ENCODE measurements around the gene AURKAIP1. TPM values are rescaled to one million over a fixed set of nuclear protein-coding genes. Genes with fewer than 3 reads are reported as not detected.

The AURKAIP1 gene
- total and polyA plus RNA-seq, 2 of the 13 experiments (the other 11 are each of a cell fraction or from before 2014, with no cell fraction given) = 69.5 to 175 TPM

DNA sequence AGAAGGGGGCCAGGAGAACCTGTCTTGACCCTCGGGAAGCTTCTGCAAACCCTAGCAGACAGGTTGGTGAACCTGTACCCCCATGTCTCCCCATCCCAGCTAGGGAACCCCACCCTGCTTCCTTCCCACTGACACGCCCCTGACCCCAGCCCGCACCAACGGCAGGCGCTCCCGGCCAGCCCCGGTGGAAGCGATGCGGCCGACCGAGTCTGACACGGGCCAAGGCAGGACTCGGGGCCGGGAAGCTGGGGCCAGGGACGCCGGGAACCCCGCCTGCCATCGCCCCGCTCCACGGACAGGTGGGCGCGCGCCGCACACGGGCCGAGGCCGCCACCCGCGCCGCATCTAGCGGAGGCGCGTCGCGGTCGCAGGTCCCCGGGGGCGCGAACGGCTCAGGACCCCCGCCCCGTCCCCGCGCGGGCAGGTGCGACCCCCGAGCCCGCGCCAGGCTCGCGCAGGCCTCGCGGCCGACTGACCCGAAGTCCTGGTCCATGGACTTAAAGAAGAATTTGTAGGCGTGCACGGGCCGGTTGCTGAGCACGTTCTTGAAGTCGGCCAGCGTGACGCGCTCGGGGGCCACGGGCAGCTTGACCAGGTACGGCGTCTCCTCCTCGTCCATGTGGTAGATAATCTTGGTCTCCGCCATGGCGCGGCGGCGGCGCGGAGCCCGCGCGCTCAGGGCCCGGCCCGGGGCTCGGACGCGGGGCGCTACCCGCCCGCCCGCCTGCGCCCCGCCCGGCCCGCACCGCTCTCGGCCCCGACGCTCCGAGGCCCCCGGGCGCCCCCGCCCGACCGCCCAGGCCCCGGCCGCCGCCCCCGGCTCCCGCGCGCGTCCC, 26.4 kb downstream of the AURKAIP1 start (continued):
- no peak for TF ChIP-seq FUBP1 (CRISPR knock-in tag; IDR thresholded peaks at IDR 0.05; ENCODE audit: borderline replicate concordance)
- peak; percentile 20; the same call in 1 of the 2 replicates for TF ChIP-seq EEA1 (CRISPR knock-in tag; IDR thresholded peaks at IDR 0.05; ENCODE audit: borderline replicate concordance)
- TF ChIP-seq MTA1 (CRISPR knock-in tag; IDR thresholded peaks at IDR 0.05; ENCODE audit: borderline replicate concordance) = peak; percentile 7; the same call in 1 of the 2 replicates
- TF ChIP-seq ZNF367 (CRISPR knock-in tag; IDR thresholded peaks at IDR 0.05; ENCODE audit: borderline replicate concordance) = peak; percentile 43; the same call in 1 of the 2 replicates
- no peak for TF ChIP-seq RBM22 (optimal IDR thresholded peaks at IDR 0.05; ENCODE audit: low read length)
- TF ChIP-seq ZFY (CRISPR knock-in tag; IDR thresholded peaks at IDR 0.05) = 0 out of 2 replicates have a peak, but pooled peaks have one; percentile 10
- no peak for TF ChIP-seq ZSCAN21 (CRISPR knock-in tag; IDR thresholded peaks at IDR 0.05; ENCODE audit: borderline replicate concordance)

DNA sequence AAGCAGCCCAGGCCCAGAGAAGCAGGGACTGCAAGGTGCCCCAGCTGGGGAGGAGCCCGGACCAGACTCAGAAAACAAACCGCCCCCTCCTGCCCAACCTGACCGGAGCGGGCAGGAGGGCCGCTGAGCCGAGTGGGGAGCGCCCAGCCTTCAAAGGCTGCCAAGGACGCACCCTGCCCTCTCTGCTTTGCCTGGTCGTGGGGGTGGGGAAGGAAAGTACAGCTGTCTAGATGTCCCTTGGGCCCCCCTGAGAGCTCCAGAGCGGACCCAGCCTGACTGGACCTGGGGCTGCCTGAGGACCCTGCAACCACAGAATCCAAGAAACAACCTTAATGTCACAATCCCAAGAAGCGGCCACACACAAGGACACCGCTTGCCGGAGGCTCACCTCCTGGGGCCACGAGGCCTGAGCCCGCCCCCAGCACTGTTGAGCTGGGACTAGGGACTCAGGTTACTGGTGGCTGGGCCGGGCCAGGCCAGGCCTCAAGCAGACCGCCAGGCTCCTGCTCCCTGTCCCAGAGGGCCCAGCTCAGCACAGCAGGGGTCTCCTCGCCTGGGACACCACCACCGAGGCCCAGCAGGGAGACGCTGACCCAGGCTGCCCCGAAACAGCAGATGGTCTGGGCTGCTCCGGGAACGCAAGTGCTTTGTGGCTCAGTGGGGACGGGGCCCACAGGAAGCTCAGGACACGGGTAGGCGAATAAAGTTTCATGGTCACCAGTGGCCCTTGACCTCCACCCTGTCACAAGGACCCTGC, 27.2 kb downstream of the AURKAIP1 start:
- Histone ChIP-seq H3K36me3 (replicated peaks in 1 of 2; ENCODE audit: control insufficient read depth in 1 of 2, insufficient read depth in 2 of 2, low read length in 2 of 2) (no peaks in the 10 kb centered on the region), H3K9ac (ENCODE audit: insufficient read depth, low read depth, low read length) (peak overlapping the region; percentile 91), H3K9me3 (ENCODE audit: low read length) (no peaks in the 10 kb centered on the region), H3K27ac (ENCODE audit: extremely low read length, insufficient read depth, low read length) (peak overlapping the region; percentile 82), H3K4me3 (replicated peaks in 1 of 3; ENCODE audit: insufficient read depth in 1 of 3, low read depth in 2 of 3, low read length in 3 of 3) (peak overlapping the region; percentile 79 to 89 (median 85)), H3K27me3 (ENCODE audit: control insufficient read depth in 1 of 2, insufficient read depth in 2 of 2, low read length in 2 of 2) (no peaks in the 10 kb centered on the region), H3K4me2 (ENCODE audit: low read depth, low read length) (peak overlapping the region; percentile 91), H3K79me2 (ENCODE audit: insufficient read depth, low read length) (peaks cover 48% of the 10 kb centered on the region), H2AFZ (ENCODE audit: low read length) (no peak overlapping the region), H3K4me1 (ENCODE audit: insufficient read depth, low read length) (peaks cover 58% of the 10 kb centered on the region), H4K20me1 (ENCODE audit: insufficient read depth, low read length) (peaks cover 29% of the 10 kb centered on the region; the same call in 1 of the 2 replicates)
- intact Hi-C loops (cut with micrococcal nuclease; ENCODE audit: unreplicated experiment) (loop anchor here (1.0 kb wide), 1 partner anchor 24 kb away; no protein-coding TSS in a partner anchor), in situ Hi-C loops (cut with HindIII; ENCODE audit: extremely low pct_ligation_motif_present, low pct_unique_long_range_greater_than_20kb) (no loop called here)
- peak; percentile 46 for FAIRE-seq
- BruUV-seq (replicated peaks) = TSS peak; percentile 68
- CTCF ChIA-PET (ENCODE audit: low intra/inter-chr PET ratio, low total read pairs) = no interaction called here
- DNase-seq (ENCODE audit: low spot score) = peak; percentile 72
- ATAC-seq = peak; percentile 74
- WGBS (ENCODE audit: low lambda C conversion rate) = 0% methylated on average over 9 of the region's 26 CpGs
- POLR2A ChIA-PET = interaction anchor here (0.8 to 2.7 kb wide), 17 partner anchors 10 to 157 kb away, joined by 3 to 38 read pairs (median 6); partner anchors contain the start of genes AURKAIP1, CCNL2, MXRA8 and TAS1R3
- TF ChIP-seq RXRB (CRISPR knock-in tag; IDR thresholded peaks at IDR 0.05; ENCODE audit: borderline replicate concordance) (peak; percentile 31), HOXA3 (CRISPR knock-in tag; IDR thresholded peaks at IDR 0.05) (0 out of 2 replicates have a peak, but pooled peaks have one; percentile 30), CEBPB (IDR thresholded peaks at IDR 0.05; ENCODE audit: borderline replicate concordance, low read depth, low read length) (no peak), KLF9 (CRISPR knock-in tag; IDR thresholded peaks at IDR 0.05; ENCODE audit: low read depth) (no peak)
- TF ChIP-seq, protein P1, sequence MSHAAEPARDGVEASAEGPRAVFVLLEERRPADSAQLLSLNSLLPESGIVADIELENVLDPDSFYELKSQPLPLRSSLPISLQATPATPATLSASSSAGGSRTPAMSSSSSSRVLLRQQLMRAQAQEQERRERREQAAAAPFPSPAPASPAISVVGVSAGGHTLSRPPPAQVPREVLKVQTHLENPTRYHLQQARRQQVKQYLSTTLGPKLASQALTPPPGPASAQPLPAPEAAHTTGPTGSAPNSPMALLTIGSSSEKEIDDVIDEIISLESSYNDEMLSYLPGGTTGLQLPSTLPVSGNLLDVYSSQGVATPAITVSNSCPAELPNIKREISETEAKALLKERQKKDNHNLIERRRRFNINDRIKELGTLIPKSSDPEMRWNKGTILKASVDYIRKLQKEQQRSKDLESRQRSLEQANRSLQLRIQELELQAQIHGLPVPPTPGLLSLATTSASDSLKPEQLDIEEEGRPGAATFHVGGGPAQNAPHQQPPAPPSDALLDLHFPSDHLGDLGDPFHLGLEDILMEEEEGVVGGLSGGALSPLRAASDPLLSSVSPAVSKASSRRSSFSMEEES (CRISPR knock-in tag; IDR thresholded peaks at IDR 0.05) = no peak
- TF ChIP-seq, protein P2, sequence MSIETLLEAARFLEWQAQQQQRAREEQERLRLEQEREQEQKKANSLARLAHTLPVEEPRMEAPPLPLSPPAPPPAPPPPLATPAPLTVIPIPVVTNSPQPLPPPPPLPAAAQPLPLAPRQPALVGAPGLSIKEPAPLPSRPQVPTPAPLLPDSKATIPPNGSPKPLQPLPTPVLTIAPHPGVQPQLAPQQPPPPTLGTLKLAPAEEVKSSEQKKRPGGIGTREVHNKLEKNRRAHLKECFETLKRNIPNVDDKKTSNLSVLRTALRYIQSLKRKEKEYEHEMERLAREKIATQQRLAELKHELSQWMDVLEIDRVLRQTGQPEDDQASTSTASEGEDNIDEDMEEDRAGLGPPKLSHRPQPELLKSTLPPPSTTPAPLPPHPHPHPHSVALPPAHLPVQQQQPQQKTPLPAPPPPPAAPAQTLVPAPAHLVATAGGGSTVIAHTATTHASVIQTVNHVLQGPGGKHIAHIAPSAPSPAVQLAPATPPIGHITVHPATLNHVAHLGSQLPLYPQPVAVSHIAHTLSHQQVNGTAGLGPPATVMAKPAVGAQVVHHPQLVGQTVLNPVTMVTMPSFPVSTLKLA (IDR thresholded peaks at IDR 0.05) = 0 out of 2 replicates have a peak, but pooled peaks have one; percentile 16
